Astrocyte of the cerebellum (primary cell): ENCODE data around the gene ZNF41.

Source experiments
- DNase-seq: peaks from one replicate; pipeline ENCODE4 v3.0.0-alpha.2; 2011; ENCODE audit warnings: low read depth
- H3K4me3 ChIP-seq: 2 replicates; pipeline ENCODE4 v1.5.1; 2011; ENCODE audit warnings: mild to moderate bottlenecking, low read depth, low read length, moderate library complexity
- CTCF ChIP-seq: IDR thresholded peaks from 2 replicates; pipeline ENCODE4 v1.5.1; 2012; ENCODE audit warnings: low read length, low read depth, moderate library complexity, mild to moderate bottlenecking; ENCODE audit errors: missing control alignments
- in situ Hi-C: cut with HindIII; loops from 2 replicates; pipeline ENCODE4 v1.10.0; 2017; ENCODE audit warnings: low sequenced_read_pairs

Gene ZNF41

GRCh38 chrX:47475476-47475875 lies 7.5 kb downstream of the ZNF41 start:
- no peak for TF ChIP-seq CTCF
- no peak for DNase-seq
- H3K4me3 ChIP-seq = no peak overlapping the region
- in situ Hi-C loops = no loop called here

- DNase-seq = no peak
- in situ Hi-C loops = no loop called here
Measured at GRCh38 chrX:47467106-47467505, 15.9 kb downstream of the ZNF41 start.

GRCh38 chrX:47460561-47460960 lies 22.5 kb downstream of the ZNF41 start:
- in situ Hi-C loops = no loop called here
- no peak for DNase-seq
- no peak overlapping the region for H3K4me3 ChIP-seq
- TF ChIP-seq CTCF = no peak

More at GRCh38 chrX:47467106-47467505, 15.9 kb downstream of the ZNF41 start:
- no peak overlapping the region for H3K4me3 ChIP-seq
- TF ChIP-seq CTCF = no peak

- DNase-seq = no peak
Measured at GRCh38 chrX:47458528-47458927, 24.5 kb downstream of the ZNF41 start.

GRCh38 chrX:47456080-47456479 lies 26.9 kb downstream of the ZNF41 start:
- no peak for TF ChIP-seq CTCF
- DNase-seq = no peak
- no peak overlapping the region for H3K4me3 ChIP-seq
- in situ Hi-C loops = no loop called here

More at GRCh38 chrX:47458528-47458927, 24.5 kb downstream of the ZNF41 start:
- no peak for TF ChIP-seq CTCF
- in situ Hi-C loops = no loop called here
- H3K4me3 ChIP-seq = no peak overlapping the region

GRCh38 chrX:47452112-47452511 lies 30.9 kb downstream of the ZNF41 start:
- DNase-seq = no peak
- no peak overlapping the region for H3K4me3 ChIP-seq
- TF ChIP-seq CTCF = no peak
- in situ Hi-C loops = no loop called here
